Measurements from ENCODE around the gene SLC22A23.

DNA sequence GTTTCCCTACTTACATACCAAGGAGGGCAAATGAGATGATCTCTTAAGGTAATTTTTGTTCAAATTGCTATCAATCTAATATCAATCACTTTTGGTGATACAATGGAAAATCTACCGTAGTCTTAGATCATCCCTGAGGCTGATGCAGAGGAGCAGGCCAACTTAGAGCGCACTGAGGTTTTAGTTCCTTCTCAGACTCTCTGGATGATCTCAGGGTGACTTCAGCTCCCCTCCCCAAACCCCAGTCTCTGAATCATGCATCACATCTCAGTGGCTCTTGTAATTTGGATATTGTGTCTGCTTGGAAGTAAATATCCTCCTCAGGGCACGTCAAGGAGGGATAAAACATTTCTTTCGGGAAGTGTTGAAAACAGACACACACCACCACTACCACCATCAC, 235.3 kb downstream of the SLC22A23 start:
- TF ChIP-seq, protein P1, sequence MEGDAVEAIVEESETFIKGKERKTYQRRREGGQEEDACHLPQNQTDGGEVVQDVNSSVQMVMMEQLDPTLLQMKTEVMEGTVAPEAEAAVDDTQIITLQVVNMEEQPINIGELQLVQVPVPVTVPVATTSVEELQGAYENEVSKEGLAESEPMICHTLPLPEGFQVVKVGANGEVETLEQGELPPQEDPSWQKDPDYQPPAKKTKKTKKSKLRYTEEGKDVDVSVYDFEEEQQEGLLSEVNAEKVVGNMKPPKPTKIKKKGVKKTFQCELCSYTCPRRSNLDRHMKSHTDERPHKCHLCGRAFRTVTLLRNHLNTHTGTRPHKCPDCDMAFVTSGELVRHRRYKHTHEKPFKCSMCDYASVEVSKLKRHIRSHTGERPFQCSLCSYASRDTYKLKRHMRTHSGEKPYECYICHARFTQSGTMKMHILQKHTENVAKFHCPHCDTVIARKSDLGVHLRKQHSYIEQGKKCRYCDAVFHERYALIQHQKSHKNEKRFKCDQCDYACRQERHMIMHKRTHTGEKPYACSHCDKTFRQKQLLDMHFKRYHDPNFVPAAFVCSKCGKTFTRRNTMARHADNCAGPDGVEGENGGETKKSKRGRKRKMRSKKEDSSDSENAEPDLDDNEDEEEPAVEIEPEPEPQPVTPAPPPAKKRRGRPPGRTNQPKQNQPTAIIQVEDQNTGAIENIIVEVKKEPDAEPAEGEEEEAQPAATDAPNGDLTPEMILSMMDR (conservative IDR thresholded peaks at IDR 0.05; ENCODE audit: low read depth, low read length): no peak
- TF ChIP-seq EZH2phosphoT487 (IDR thresholded peaks at IDR 0.05; ENCODE audit: borderline replicate concordance, low read length): no peak

All from PC-3 (cell line).